Liver (tissue), 9 donors: ENCODE data around the gene PPP1R14C. TPM values are rescaled to one million over a fixed set of nuclear protein-coding genes. Genes with fewer than 3 reads are reported as not detected.

Experiments
- DNase-seq: peaks from one replicate; pipeline ENCODE4 v3.0.0-alpha.2; 2017; ENCODE audit warnings: low spot score
- H3K27ac ChIP-seq, 2 donors: one replicate each; pipeline ENCODE4 v1.7.0; 2013; ENCODE audit warnings: inconsistent platforms in 2 of 2, low read length in 2 of 2, control low read depth in 1 of 2, low read depth in 1 of 2, mild to moderate bottlenecking in 1 of 2
- H3K27me3 ChIP-seq, 4 donors: one replicate each; pipeline versions ENCODE4 v1.6.1 to v1.7.0; 2013; ENCODE audit warnings: low read length in 3 of 4, inconsistent platforms in 1 of 4, mild to moderate bottlenecking in 1 of 4, moderate library complexity in 1 of 4; ENCODE audit not compliant: control insufficient read depth in 4 of 4, insufficient read depth in 4 of 4
- H3K36me3 ChIP-seq, 4 donors: one replicate each; pipeline versions ENCODE4 v1.6.1 to v1.7.0; 2013; ENCODE audit warnings: low read length in 3 of 4, mild to moderate bottlenecking in 3 of 4, low read depth in 1 of 4, moderate library complexity in 1 of 4; ENCODE audit not compliant: control insufficient read depth in 4 of 4, insufficient read depth in 3 of 4
- H3K4me1 ChIP-seq, 4 donors: one replicate each; pipeline versions ENCODE4 v1.6.1 to v1.7.0; 2013; ENCODE audit warnings: low read length in 3 of 4, mild to moderate bottlenecking in 3 of 4, moderate library complexity in 1 of 4; ENCODE audit not compliant: control insufficient read depth in 4 of 4, insufficient read depth in 4 of 4
- H3K4me3 ChIP-seq, 3 donors: one replicate each; pipeline versions ENCODE4 v1.6.1 to v1.7.0; 2013; ENCODE audit warnings: low read length in 3 of 3, control low read depth in 1 of 3, low read depth in 1 of 3, mild to moderate bottlenecking in 1 of 3
- H3K9ac ChIP-seq, 2 donors: one replicate each; pipeline ENCODE4 v1.7.0; 2013; ENCODE audit warnings: low read length in 2 of 2, mild to moderate bottlenecking in 2 of 2, moderate library complexity in 2 of 2, control low read depth in 1 of 2, low read depth in 1 of 2
- H3K9me3 ChIP-seq, 4 donors: one replicate each; pipeline versions ENCODE4 v1.6.1 to v1.7.0; 2013; ENCODE audit warnings: low read length in 3 of 4; ENCODE audit not compliant: control insufficient read depth in 4 of 4
- ATF3 ChIP-seq: IDR thresholded peaks from 2 replicates; pipeline ENCODE4 v1.6.1; 2016; ENCODE audit warnings: antibody characterized with exemption
- CTCF ChIP-seq: fragments of 150-350 bp; IDR thresholded peaks from 2 replicates; pipeline ENCODE4 v1.5.1; 2017; ENCODE audit warnings: improper control_type of control experiment, low read depth, low read length; ENCODE audit not compliant: missing input control
- EGR1 ChIP-seq, 2 donors: IDR thresholded peaks; 2 replicates each; pipeline ENCODE4 v1.6.1; 2016 to 2018; ENCODE audit warnings: antibody characterized with exemption in 2 of 2, low read depth in 2 of 2
- HNF4G ChIP-seq: IDR thresholded peaks from 2 replicates; pipeline ENCODE4 v1.6.1; 2016; ENCODE audit warnings: antibody characterized with exemption
- JUND ChIP-seq, 2 donors: IDR thresholded peaks; 2 replicates each; pipeline ENCODE4 v1.6.1; 2016; ENCODE audit warnings: antibody characterized with exemption in 2 of 2
- MAX ChIP-seq: IDR thresholded peaks from 2 replicates; pipeline ENCODE4 v1.6.1; 2016; ENCODE audit warnings: antibody characterized with exemption
- REST ChIP-seq: IDR thresholded peaks from 2 replicates; pipeline ENCODE4 v1.6.1; 2016; ENCODE audit warnings: antibody characterized with exemption, mild to moderate bottlenecking
- RXRA ChIP-seq, 2 donors: IDR thresholded peaks; 2 replicates each; pipeline ENCODE4 v1.6.1; 2017 to 2018; ENCODE audit warnings: antibody characterized with exemption in 2 of 2, mild to moderate bottlenecking in 1 of 2
- SP1 ChIP-seq: IDR thresholded peaks from 2 replicates; pipeline ENCODE4 v1.6.1; 2018; ENCODE audit warnings: antibody characterized with exemption, mild to moderate bottlenecking
- TAF1 ChIP-seq: conservative IDR thresholded peaks from 2 replicates; pipeline ENCODE4 v1.6.1; 2016; ENCODE audit warnings: antibody characterized with exemption, mild to moderate bottlenecking
- YY1 ChIP-seq: IDR thresholded peaks from 2 replicates; pipeline ENCODE4 v1.6.1; 2016; ENCODE audit warnings: antibody characterized with exemption, mild to moderate bottlenecking
- ZBTB33 ChIP-seq: IDR thresholded peaks from 2 replicates; pipeline ENCODE4 v1.6.1; 2016; ENCODE audit warnings: antibody characterized with exemption
- WGBS: extraction: QIAGEN DNeasy Blood & Tissue Kit; methylation state at CpG from one replicate; pipeline ENCODE4 v1.1.7; 2013; 5-methylcytosine and 5-hydroxymethylcytosine counted together
- polyA plus RNA-seq, 2 donors: library from polyadenylated mRNA; stranded (reverse) in 1 of 2; unstranded in 1 of 2; fragments of 200-250 nt in 1 of 2; fragments of >200 nt in 1 of 2; fragmentation: Nextera tagmentation in 1 of 2; extraction: Ambion mirVana in 1 of 2; gene quantifications; one replicate each; pipeline versions ENCODE4 v1.2.1 to v1.2.3, GENCODE V29; 2013 to 2015
- total RNA-seq, 2 donors: library from RNA; depleted of rRNA; stranded (reverse); fragments of >200 nt; gene quantifications; one replicate each; pipeline ENCODE4 v1.2.3, GENCODE V29; 2014
- donor health status: healthy.
- donor health status: healthy.
- donor health status: healthy.
- donor health status: healthy.
- donor health status: healthy.

Gene PPP1R14C
- total and polyA plus RNA-seq, 4 donors: 0.05 TPM; not detected in 3

GRCh38 chr6:150266963-150267685 lies 124.3 kb downstream of the PPP1R14C start:
- 93% methylated on average over 7 of the region's 7 CpGs for WGBS
- no peak overlapping the region for H3K4me3 ChIP-seq

More at GRCh38 chr6:150266963-150267685, 124.3 kb downstream of the PPP1R14C start:
- H3K4me1 ChIP-seq: no peaks in the 10 kb centered on the region
- TF ChIP-seq RXRA (IDR thresholded peaks at IDR 0.05) (no peak), REST (no peak), TAF1 (no peak), HNF4G (no peak), SP1 (no peak), ATF3 (no peak), CTCF (no peak), JUND (IDR thresholded peaks at IDR 0.05) (no peak), MAX (no peak), YY1 (no peak), ZBTB33 (no peak), EGR1 (IDR thresholded peaks at IDR 0.05; ENCODE audit: low read depth in 2 of 2) (no peak)
- no peak overlapping the region for H3K9ac ChIP-seq
- no peaks in the 10 kb centered on the region for H3K36me3 ChIP-seq
- no peak for DNase-seq
- no peaks in the 10 kb centered on the region for H3K27me3 ChIP-seq
- no peaks in the 10 kb centered on the region for H3K9me3 ChIP-seq
- H3K27ac ChIP-seq: no peak overlapping the region
